ENCODE data around the gene FYB1. TPM values are rescaled to one million over a fixed set of nuclear protein-coding genes. Genes with fewer than 3 reads are reported as not detected.

FYB1 gene
- total RNA-seq, 1 donor from 2014 or later: 4.2 TPM

- no peak for ATAC-seq (ENCODE audit: poor library complexity)
- DNase-seq: no peak
- intact Hi-C loops (cut with DNase I): no loop called here
These were observed 70.3 kb downstream of the FYB1 start for GRCh38 chr5:39148983-39149534.

GRCh38 chr5:39146831-39147540, 72.4 kb downstream of the FYB1 start:
- intact Hi-C loops (cut with DNase I): no loop called here

GRCh38 chr5:39143151-39143860, 76.1 kb downstream of the FYB1 start:
- intact Hi-C loops (cut with DNase I): no loop called here
- no peak for DNase-seq
- no peak for ATAC-seq (ENCODE audit: poor library complexity)

More at GRCh38 chr5:39146831-39147540, 72.4 kb downstream of the FYB1 start:
- DNase-seq (no peak), ATAC-seq (ENCODE audit: poor library complexity) (no peak)

GRCh38 chr5:39140558-39141168, 78.7 kb downstream of the FYB1 start:
- intact Hi-C loops (cut with DNase I): no loop called here
- DNase-seq: no peak
- no peak for ATAC-seq (ENCODE audit: poor library complexity)

- DNase-seq (no peak), ATAC-seq (ENCODE audit: poor library complexity) (no peak)
- intact Hi-C loops (cut with DNase I): no loop called here
These were observed 80.5 kb downstream of the FYB1 start for GRCh38 chr5:39138892-39139291.

GRCh38 chr5:39137819-39138451, 81.4 kb downstream of the FYB1 start:
- DNase-seq (no peak), ATAC-seq (ENCODE audit: poor library complexity) (no peak)
- intact Hi-C loops (cut with DNase I): no loop called here

GRCh38 chr5:39137391-39137790, 82.0 kb downstream of the FYB1 start:
- no peak for ATAC-seq (ENCODE audit: poor library complexity)
- intact Hi-C loops (cut with DNase I): no loop called here
- DNase-seq: no peak

- no peak for DNase-seq
- intact Hi-C loops (cut with DNase I): no loop called here
- no peak for ATAC-seq (ENCODE audit: poor library complexity)
These were observed 86.6 kb downstream of the FYB1 start for GRCh38 chr5:39132792-39133191.

- DNase-seq (no peak), ATAC-seq (ENCODE audit: poor library complexity) (no peak)
- intact Hi-C loops (cut with DNase I): no loop called here
These were observed 87.3 kb downstream of the FYB1 start for GRCh38 chr5:39132128-39132447.

- ATAC-seq (ENCODE audit: poor library complexity): no peak
- intact Hi-C loops (cut with DNase I): no loop called here
- no peak for DNase-seq
These were observed 87.9 kb downstream of the FYB1 start for GRCh38 chr5:39131210-39132127.

- intact Hi-C loops (cut with DNase I): no loop called here
- no peak for ATAC-seq (ENCODE audit: poor library complexity)
- DNase-seq: no peak
These were observed 88.6 kb downstream of the FYB1 start for GRCh38 chr5:39130716-39131115.

- no peak for ATAC-seq (ENCODE audit: poor library complexity)
- intact Hi-C loops (cut with DNase I): no loop called here
- DNase-seq: no peak
These were observed 97.4 kb downstream of the FYB1 start for GRCh38 chr5:39121922-39122321.

GRCh38 chr5:39121315-39121714, 98.0 kb downstream of the FYB1 start:
- no peak for ATAC-seq (ENCODE audit: poor library complexity)
- no peak for DNase-seq
- intact Hi-C loops (cut with DNase I): no loop called here

GRCh38 chr5:39120052-39120420, 99.3 kb downstream of the FYB1 start:
- intact Hi-C loops (cut with DNase I): no loop called here
- DNase-seq (no peak), ATAC-seq (ENCODE audit: poor library complexity) (no peak)

- intact Hi-C loops (cut with DNase I): no loop called here
- no peak for ATAC-seq (ENCODE audit: poor library complexity)
- DNase-seq: no peak
These were observed 99.8 kb downstream of the FYB1 start for GRCh38 chr5:39119404-39120051.

- no peak for ATAC-seq (ENCODE audit: poor library complexity)
- intact Hi-C loops (cut with DNase I): no loop called here
These were observed 100.7 kb downstream of the FYB1 start for GRCh38 chr5:39118638-39119037.

GRCh38 chr5:39117401-39117800, 102.0 kb downstream of the FYB1 start:
- DNase-seq: no peak
- ATAC-seq (ENCODE audit: poor library complexity): no peak
- intact Hi-C loops (cut with DNase I): no loop called here

More at GRCh38 chr5:39118638-39119037, 100.7 kb downstream of the FYB1 start:
- DNase-seq: no peak
